ENCODE measurements around the gene CDH10.

CDH10 gene

DNA sequence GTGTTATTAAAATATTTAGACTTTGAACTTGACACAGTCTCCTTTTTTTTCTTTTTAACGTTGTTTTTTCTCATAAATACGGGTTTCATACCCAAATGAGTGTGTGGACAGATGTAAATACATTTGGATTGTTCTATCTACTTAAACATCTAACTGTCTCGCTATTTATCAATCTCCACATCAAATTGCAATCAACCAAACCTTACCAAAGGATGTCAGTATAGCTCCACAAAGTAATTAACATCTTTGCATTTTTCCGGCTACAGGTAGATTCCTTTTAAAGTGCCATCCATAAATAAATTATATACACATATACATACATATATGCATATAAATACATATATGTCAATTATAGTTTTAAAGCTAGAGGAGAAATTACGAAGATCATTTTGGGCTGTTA lies 705 bp upstream of the CDH10 start:
- Histone ChIP-seq H3K4me3 (ENCODE audit: low read length, poor library complexity, severe bottlenecking) (no peak overlapping the region), H3K9me2 (replicated peaks; ENCODE audit: low read depth, low read length) (no peaks in the 10 kb centered on the region), H3K9ac (ENCODE audit: low read depth, low read length, poor library complexity, severe bottlenecking) (no peak overlapping the region), H3F3A (ENCODE audit: low read depth) (no peaks in the 10 kb centered on the region), H2AFZ (ENCODE audit: low read length) (no peak overlapping the region), H3K4me1 (ENCODE audit: insufficient read depth, low read length, poor library complexity, severe bottlenecking) (no peaks in the 10 kb centered on the region), H3K27me3 (ENCODE audit: insufficient read depth, low read length, poor library complexity, severe bottlenecking) (no peaks in the 10 kb centered on the region), H3K4me2 (ENCODE audit: low read depth, low read length, poor library complexity, severe bottlenecking) (no peak overlapping the region), H4K20me1 (ENCODE audit: insufficient read depth, low read length, poor library complexity, severe bottlenecking) (no peaks in the 10 kb centered on the region), H3K9me3 (ENCODE audit: insufficient read depth, low read depth, low read length) (no peaks in the 10 kb centered on the region), H3K79me2 (ENCODE audit: insufficient read depth, low read length) (no peaks in the 10 kb centered on the region), H3K36me3 (ENCODE audit: insufficient read depth, low read length) (no peaks in the 10 kb centered on the region)
- TF ChIP-seq, protein P1, sequence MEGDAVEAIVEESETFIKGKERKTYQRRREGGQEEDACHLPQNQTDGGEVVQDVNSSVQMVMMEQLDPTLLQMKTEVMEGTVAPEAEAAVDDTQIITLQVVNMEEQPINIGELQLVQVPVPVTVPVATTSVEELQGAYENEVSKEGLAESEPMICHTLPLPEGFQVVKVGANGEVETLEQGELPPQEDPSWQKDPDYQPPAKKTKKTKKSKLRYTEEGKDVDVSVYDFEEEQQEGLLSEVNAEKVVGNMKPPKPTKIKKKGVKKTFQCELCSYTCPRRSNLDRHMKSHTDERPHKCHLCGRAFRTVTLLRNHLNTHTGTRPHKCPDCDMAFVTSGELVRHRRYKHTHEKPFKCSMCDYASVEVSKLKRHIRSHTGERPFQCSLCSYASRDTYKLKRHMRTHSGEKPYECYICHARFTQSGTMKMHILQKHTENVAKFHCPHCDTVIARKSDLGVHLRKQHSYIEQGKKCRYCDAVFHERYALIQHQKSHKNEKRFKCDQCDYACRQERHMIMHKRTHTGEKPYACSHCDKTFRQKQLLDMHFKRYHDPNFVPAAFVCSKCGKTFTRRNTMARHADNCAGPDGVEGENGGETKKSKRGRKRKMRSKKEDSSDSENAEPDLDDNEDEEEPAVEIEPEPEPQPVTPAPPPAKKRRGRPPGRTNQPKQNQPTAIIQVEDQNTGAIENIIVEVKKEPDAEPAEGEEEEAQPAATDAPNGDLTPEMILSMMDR (conservative IDR thresholded peaks at IDR 0.05; ENCODE audit: low read length), result no peak
- no peak for TF ChIP-seq EZH2phosphoT487 (IDR thresholded peaks at IDR 0.05; ENCODE audit: borderline replicate concordance)

DNA sequence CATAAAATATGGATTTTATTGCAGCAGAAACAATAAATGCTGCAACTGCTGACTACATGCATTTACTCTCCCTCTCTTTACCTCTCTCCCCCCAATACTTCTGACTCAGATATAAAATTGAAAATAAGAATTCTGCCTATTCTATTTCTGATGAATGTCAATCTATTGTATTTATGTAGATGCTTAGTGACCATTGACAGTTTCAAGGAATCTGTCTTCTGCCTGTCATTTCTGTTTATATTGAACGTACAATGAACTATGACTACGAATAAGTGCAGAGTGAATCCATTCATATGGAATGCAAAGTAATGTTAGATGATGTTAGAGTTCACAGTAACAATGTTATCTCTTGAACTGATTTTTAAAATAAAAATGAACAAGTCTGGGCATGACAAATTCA lies 898 bp downstream of the CDH10 start:
- Histone ChIP-seq H3K36me3 (ENCODE audit: insufficient read depth, low read length) (no peaks in the 10 kb centered on the region), H3K79me2 (ENCODE audit: insufficient read depth, low read length) (no peaks in the 10 kb centered on the region), H3K4me1 (ENCODE audit: insufficient read depth, low read length, poor library complexity, severe bottlenecking) (no peaks in the 10 kb centered on the region), H2AFZ (ENCODE audit: low read length) (no peak overlapping the region), H4K20me1 (ENCODE audit: insufficient read depth, low read length, poor library complexity, severe bottlenecking) (no peaks in the 10 kb centered on the region), H3K9ac (ENCODE audit: low read depth, low read length, poor library complexity, severe bottlenecking) (no peak overlapping the region), H3K9me2 (replicated peaks; ENCODE audit: low read depth, low read length) (no peaks in the 10 kb centered on the region), H3K27me3 (ENCODE audit: insufficient read depth, low read length, poor library complexity, severe bottlenecking) (no peaks in the 10 kb centered on the region), H3K4me3 (ENCODE audit: low read length, poor library complexity, severe bottlenecking) (no peak overlapping the region), H3K9me3 (ENCODE audit: insufficient read depth, low read depth, low read length) (no peaks in the 10 kb centered on the region), H3K4me2 (ENCODE audit: low read depth, low read length, poor library complexity, severe bottlenecking) (no peak overlapping the region), H3F3A (ENCODE audit: low read depth) (no peaks in the 10 kb centered on the region)
- TF ChIP-seq EZH2phosphoT487 (IDR thresholded peaks at IDR 0.05; ENCODE audit: borderline replicate concordance), result no peak
- TF ChIP-seq, protein P1 (conservative IDR thresholded peaks at IDR 0.05; ENCODE audit: low read length), result no peak

DNA sequence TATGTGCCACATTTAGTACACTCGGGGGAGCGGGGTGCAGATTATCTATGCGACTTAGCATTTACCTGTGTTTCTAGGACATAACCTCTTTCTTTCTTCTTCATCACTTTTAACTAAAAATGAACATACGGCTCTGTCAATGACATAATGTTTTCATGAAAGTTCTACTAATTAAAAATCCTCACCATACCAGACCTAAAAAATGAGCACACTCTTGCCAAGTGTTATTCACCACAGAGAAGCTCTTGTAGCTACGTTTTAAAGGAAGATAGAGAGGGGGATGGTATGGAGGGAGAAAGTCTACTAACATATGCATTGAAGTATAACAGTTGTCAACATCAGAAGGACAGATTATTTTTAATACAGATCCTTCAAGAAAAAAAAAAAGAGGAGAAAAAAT lies 1.6 kb downstream of the CDH10 start:
- no peaks in the 10 kb centered on the region for H3K27me3 ChIP-seq (ENCODE audit: insufficient read depth, low read length, poor library complexity, severe bottlenecking)

More for the DNA sequence above, 1.6 kb downstream of the CDH10 start:
- Histone ChIP-seq H3K4me1 (ENCODE audit: insufficient read depth, low read length, poor library complexity, severe bottlenecking) (no peaks in the 10 kb centered on the region), H4K20me1 (ENCODE audit: insufficient read depth, low read length, poor library complexity, severe bottlenecking) (no peaks in the 10 kb centered on the region), H3K36me3 (ENCODE audit: insufficient read depth, low read length) (no peaks in the 10 kb centered on the region), H2AFZ (ENCODE audit: low read length) (no peak overlapping the region), H3K9me3 (ENCODE audit: insufficient read depth, low read depth, low read length) (no peaks in the 10 kb centered on the region), H3F3A (ENCODE audit: low read depth) (no peaks in the 10 kb centered on the region), H3K4me2 (ENCODE audit: low read depth, low read length, poor library complexity, severe bottlenecking) (no peak overlapping the region), H3K4me3 (ENCODE audit: low read length, poor library complexity, severe bottlenecking) (no peak overlapping the region), H3K79me2 (ENCODE audit: insufficient read depth, low read length) (no peaks in the 10 kb centered on the region), H3K9me2 (replicated peaks; ENCODE audit: low read depth, low read length) (no peaks in the 10 kb centered on the region), H3K9ac (ENCODE audit: low read depth, low read length, poor library complexity, severe bottlenecking) (no peak overlapping the region)
- TF ChIP-seq EZH2phosphoT487 (IDR thresholded peaks at IDR 0.05; ENCODE audit: borderline replicate concordance), result no peak
- TF ChIP-seq, protein P1 (conservative IDR thresholded peaks at IDR 0.05; ENCODE audit: low read length), result no peak
